Smooth muscle cell (in vitro differentiated cells): ENCODE results near the gene PIGK. TPM values are rescaled to one million over a fixed set of nuclear protein-coding genes. Genes with fewer than 3 reads are reported as not detected.

ENCODE experiments used
- DNase-seq: peaks from one replicate; lab custom pipeline; 2025; ENCODE audit not compliant: unreplicated experiment; lab: John Stamatoyannopoulos, UW
- H2AFZ ChIP-seq: fragments of 200-600 bp; sonication (generic); 2 replicates; pipeline ENCODE4 v1.6.0; 2016; ENCODE audit warnings: antibody characterized with exemption, low read depth, mild to moderate bottlenecking
- H3F3A ChIP-seq: fragments of 200-600 bp; sonication (generic); 2 replicates; pipeline ENCODE4 v1.6.0; 2017; ENCODE audit warnings: antibody characterized with exemption, low read depth
- H3K27ac ChIP-seq: fragments of 200-600 bp; sonication (generic); 2 replicates; pipeline ENCODE4 v1.5.1; 2016; ENCODE audit warnings: low read depth, mild to moderate bottlenecking
- H3K27me3 ChIP-seq: fragments of 200-600 bp; sonication (generic); 2 replicates; pipeline ENCODE4 v1.6.1; 2016; ENCODE audit warnings: low read depth, mild to moderate bottlenecking
- H3K36me3 ChIP-seq: fragments of 200-600 bp; sonication (generic); 2 replicates; pipeline ENCODE4 v1.5.1; 2016; ENCODE audit warnings: low read depth
- H3K4me1 ChIP-seq: fragments of 200-600 bp; sonication (generic); 2 replicates; pipeline ENCODE4 v1.5.1; 2016; ENCODE audit warnings: low read depth
- H3K4me2 ChIP-seq: fragments of 200-600 bp; sonication (generic); 2 replicates; pipeline ENCODE4 v1.6.0; 2016; ENCODE audit warnings: mild to moderate bottlenecking
- H3K4me3 ChIP-seq: fragments of 200-600 bp; sonication (generic); 2 replicates; pipeline ENCODE4 v1.5.1; 2016; ENCODE audit warnings: mild to moderate bottlenecking
- H3K79me2 ChIP-seq: fragments of 200-600 bp; sonication (generic); 2 replicates; pipeline ENCODE4 v1.6.0; 2016; ENCODE audit warnings: low read depth, mild to moderate bottlenecking
- H3K9ac ChIP-seq: fragments of 200-600 bp; sonication (generic); 2 replicates; pipeline ENCODE4 v1.6.0; 2016; ENCODE audit warnings: low read depth
- H3K9me3 ChIP-seq: fragments of 200-600 bp; sonication (generic); replicated peaks from 2 replicates; pipeline ENCODE4 v1.5.1; 2016; ENCODE audit warnings: low read depth
- H4K20me1 ChIP-seq: fragments of 200-600 bp; sonication (generic); 2 replicates; pipeline ENCODE4 v1.6.0; 2016; ENCODE audit warnings: low read depth
- CTCF ChIP-seq: fragments of 200-600 bp; sonication (generic); IDR thresholded peaks from 2 replicates; pipeline ENCODE4 v1.5.1; 2017; ENCODE audit warnings: borderline replicate concordance, mild to moderate bottlenecking, antibody characterized with exemption; ENCODE audit not compliant: insufficient read depth, poor library complexity, severe bottlenecking
- WGBS: methylation state at CpG from one replicate; pipeline ENCODE4 v1.1.7; 2016; ENCODE audit warnings: low lambda C conversion rate; 5-methylcytosine and 5-hydroxymethylcytosine counted together
- microRNA-seq: library from miRNA; unstranded; fragments of <30 nt; microRNA quantifications from one replicate; pipeline ENCODE4, GENCODE V29; 2016; ENCODE audit warnings: borderline number of aligned reads
- polyA plus RNA-seq: library from polyadenylated mRNA; unstranded; fragments of >200 nt; fragmentation: Nextera tagmentation; extraction: Ambion mirVana; gene quantifications from 2 replicates; pipeline ENCODE4 v1.2.1, GENCODE V29; 2016
- small RNA-seq: library from RNA; depleted of rRNA; stranded (forward); fragments of <200 nt; gene quantifications from one replicate; pipeline ENCODE3, GENCODE V24; 2014
- total RNA-seq: library from RNA; depleted of rRNA; stranded (reverse); fragments of >200 nt; gene quantifications from 2 replicates; pipeline ENCODE4 v1.2.3, GENCODE V29; 2014

The PIGK gene
- total and polyA plus RNA-seq, 2 experiments from 2014 or later = 18.0 to 39.3 TPM

GRCh38 chr1:77039111-77039510, 180.1 kb downstream of the PIGK start:
- TF ChIP-seq CTCF = no peak
- Histone ChIP-seq H2AFZ (no peak overlapping the region), H4K20me1 (peaks cover 43% of the 10 kb centered on the region), H3K27ac (peak overlapping the region; percentile 11), H3K4me2 (no peak overlapping the region), H3K9ac (no peak overlapping the region), H3F3A (no peaks in the 10 kb centered on the region), H3K27me3 (no peaks in the 10 kb centered on the region), H3K36me3 (no peaks in the 10 kb centered on the region), H3K4me3 (no peak overlapping the region), H3K9me3 (no peaks in the 10 kb centered on the region), H3K79me2 (no peaks in the 10 kb centered on the region), H3K4me1 (no peaks in the 10 kb centered on the region)
- DNase-seq = no peak
- WGBS = 100% methylated on average over 1 of the region's 1 CpG

Small RNA genes within 50 kb of the gene (microRNA-seq; reads per million reads assigned to microRNA genes)
- gene MIR7156 = not detected

Small RNA genes within 50 kb of the gene (small RNA-seq; reads per million reads assigned to genes)
- gene MIR7156 = not detected

Other genes with a start within 250 kb of the PIGK start
- not detected in 2 replicates for gene AK5, start 62.6 kb upstream of the PIGK start, total RNA-seq
- gene AK5, start 62.6 kb upstream of the PIGK start, polyA plus RNA-seq = 0.43 and 0.89 TPM in 2 replicates